Epithelial cell of proximal tubule (primary cell): ENCODE results near the gene GAK. TPM values are rescaled to one million over a fixed set of nuclear protein-coding genes. Genes with fewer than 3 reads are reported as not detected.
"Not testable (repeated sequence)": the region's sequence is repeated elsewhere in the genome, so short reads cannot be mapped to it uniquely, and the experiment has no call there.

ENCODE experiments used
- DNase-seq: peaks from one replicate; pipeline ENCODE4 v3.0.0-alpha.2; 2011; ENCODE audit warnings: low read depth
- H3K4me3 ChIP-seq: 2 replicates; pipeline ENCODE4 v1.5.1; 2011; ENCODE audit warnings: low read depth, mild to moderate bottlenecking, low read length
- CTCF ChIP-seq: conservative IDR thresholded peaks from 2 replicates; pipeline ENCODE4 v1.5.1; 2012; ENCODE audit warnings: low read depth, mild to moderate bottlenecking, low read length
- total RNA-seq: library from RNA; depleted of rRNA; stranded (reverse); fragments of >200 nt; gene quantifications from 2 replicates; pipeline ENCODE4 v1.2.3, GENCODE V29; 2015

The GAK gene
- 105 and 123 TPM in 2 replicates for total RNA-seq

DNA sequence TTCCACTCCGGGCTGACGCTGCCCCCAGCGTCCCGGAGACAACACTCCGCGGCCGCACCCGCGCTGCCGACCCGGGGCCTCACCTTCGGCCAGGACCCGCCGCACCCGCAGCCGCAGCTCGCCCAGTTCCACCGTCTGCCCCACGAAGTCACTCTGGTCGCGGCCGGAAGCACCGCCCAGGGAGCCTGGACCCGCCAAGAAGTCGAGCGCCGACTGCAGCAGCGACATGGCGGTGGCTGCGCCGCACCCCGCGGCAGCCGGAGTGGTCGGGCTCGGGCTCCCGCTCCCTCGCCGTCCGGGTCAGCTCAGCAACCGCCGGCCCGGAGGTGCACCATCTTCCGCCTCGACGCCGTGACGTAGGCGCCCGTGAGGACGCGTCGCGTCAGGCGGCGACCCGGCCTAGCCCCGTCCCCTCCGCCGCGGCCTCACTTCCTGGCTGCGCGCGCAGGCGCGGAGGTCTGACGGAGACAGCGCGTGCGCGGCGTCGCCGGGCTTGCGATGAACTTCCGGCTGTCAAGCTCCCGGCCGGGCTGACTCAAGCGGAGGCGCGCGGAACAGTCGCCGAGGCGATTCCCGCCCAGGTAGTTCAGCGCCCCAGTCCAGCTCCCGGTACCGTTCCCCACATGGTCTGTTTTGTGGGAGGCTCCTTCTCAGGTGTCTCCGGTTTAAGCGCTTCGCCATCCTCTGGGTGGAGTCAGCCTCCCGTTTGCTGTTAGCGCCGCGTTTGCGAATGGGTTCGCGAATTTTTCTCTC, at the start of gene GAK, which contains the start of gene TMEM175:
Gene GAK (minus strand): TSS at position 357 of the 753 bp plus-strand sequence. CDS start 129 bp downstream, at position 228.
Gene TMEM175 (plus strand): TSS at position 501 of the 753 bp plus-strand sequence. CDS start 15,280 bp downstream, outside the sequence.
- no peak for TF ChIP-seq CTCF
- peak; percentile 41 for DNase-seq
- H3K4me3 ChIP-seq = peak within 1 kb of the TSS; percentile 88

- no peak for TF ChIP-seq CTCF
- H3K4me3 ChIP-seq = no peak overlapping the region
- DNase-seq = no peak
Measured at GRCh38 chr4:978957-979701, 47.0 kb upstream of the GAK start.

- not testable (repeated sequence) for H3K4me3 ChIP-seq, DNase-seq
Measured at GRCh38 chr4:976016-976415, 43.9 kb upstream of the GAK start.

DNA sequence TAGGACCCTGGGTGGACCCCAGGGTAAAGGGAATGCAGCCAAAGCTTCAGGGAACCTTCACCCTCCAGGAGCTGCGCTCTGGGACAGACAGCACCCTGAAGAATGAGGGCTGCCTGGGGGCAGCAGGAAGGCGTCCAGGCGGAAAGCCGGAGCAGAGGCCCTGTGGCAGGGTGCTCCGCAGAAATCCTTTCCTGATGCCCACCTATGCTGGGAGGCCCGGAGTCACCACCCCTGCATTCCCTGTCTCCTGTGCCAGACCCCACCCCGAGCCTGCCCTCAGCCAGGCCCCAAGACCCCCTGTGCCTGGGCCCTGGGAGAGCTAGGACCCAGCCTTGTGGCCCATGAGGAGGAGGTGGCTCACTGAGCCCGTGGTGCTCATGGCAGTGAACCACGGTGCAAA, 42.6 kb upstream of the GAK start:
- TF ChIP-seq CTCF = no peak
- no peak for DNase-seq
- H3K4me3 ChIP-seq = no peak overlapping the region

DNA sequence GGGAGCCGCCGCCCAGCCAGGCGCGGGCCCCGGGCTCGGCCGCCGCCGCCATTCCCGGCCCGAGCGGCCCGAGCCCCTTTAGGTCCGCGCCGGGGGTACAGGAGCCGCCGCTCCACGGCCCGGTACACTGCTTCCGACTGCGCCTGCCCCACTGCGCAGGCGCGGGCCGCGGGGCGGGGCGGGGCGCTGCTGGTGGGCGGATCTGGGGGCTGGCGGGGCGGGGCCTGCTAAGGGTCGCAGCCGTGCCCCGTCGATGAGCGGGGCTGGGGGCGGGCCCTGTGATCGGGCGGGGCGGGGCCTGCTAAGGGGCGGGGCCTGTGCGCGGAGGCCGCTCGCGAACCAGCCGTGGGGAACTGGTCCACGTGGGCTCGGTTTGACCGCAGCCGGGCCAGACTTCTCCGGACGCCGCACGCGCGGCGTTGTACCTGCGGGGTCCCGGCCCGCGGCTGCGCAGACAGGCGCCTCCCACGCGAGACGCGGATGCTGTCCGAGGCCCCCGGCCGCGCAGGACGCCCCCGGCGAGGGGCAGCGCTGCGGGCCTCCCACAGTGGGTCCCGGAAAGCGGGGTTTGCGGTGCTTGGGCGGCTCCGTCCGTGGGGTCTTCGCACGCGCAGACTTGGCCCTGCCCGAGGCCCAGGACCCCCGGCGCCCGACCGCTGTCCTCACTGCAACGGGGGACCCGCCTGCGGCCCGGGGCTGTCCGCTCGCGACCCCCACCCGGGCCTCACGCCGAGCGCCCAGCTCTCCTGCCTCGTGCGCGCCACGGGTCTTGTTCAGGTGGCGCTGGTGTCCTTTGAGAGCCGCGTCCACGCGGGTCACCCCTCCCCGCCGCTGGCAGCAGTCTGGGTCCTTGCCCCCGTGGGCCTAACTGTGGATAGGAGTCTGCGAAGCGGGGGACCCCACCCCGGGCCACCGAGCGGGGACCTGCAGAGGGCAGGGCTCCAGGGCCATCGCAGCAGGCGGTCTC, 41.6 kb upstream of the GAK start, which contains the start of gene DGKQ:
Gene DGKQ (minus strand): TSS at position 139 of the 967 bp plus-strand sequence. CDS start 87 bp downstream, at position 52.
- no peak for TF ChIP-seq CTCF
- no peak for DNase-seq

DNA sequence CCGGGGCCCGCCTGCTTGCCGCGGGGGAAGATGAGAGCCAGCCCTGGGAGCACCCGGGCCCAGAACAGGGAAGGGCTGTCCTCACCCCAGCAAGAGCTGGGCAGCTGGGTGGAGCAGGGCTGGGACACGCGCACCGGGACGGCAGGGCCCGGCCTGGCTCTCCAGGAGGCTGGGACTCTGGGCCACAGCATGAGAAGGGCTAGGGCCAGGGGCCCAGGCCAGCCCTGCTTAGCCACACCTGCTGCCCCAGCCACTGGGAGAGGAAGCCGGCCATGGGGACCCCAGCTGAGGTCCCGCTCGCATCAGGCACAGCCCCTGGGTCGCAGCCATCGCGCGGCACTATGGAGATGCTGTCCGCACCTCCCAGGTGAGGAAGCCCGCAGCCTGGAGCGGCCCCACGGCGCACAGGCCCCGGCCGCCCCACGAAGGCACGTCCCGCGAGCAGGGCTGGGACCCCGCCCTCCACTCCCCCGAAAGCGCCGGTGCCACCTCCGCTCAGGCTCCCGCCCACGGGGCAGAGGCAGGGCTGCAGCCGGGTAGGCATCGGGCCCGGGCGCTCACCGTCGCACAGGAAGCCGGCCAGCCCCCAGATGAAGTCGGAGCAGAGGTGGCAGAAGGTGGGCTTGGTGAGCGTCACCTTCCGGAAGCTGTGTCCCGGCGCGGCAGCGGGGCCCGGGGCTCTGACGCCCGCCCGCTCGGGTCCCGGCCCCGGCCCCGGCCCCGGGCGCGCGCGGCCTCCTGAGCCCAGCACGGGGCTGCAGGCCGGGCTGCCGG, 40.7 kb upstream of the GAK start:
- no peak for TF ChIP-seq CTCF
- peak overlapping the region; percentile 66 for H3K4me3 ChIP-seq
- DNase-seq = no peak

More for the DNA sequence above, 41.6 kb upstream of the GAK start, which contains the start of gene DGKQ:
- peak within 1 kb of the TSS; percentile 66 for H3K4me3 ChIP-seq
